HG03139 (cell line): ENCODE measurements around the gene PCDHB6.
"Not testable (repeated sequence)": the region's sequence is repeated elsewhere in the genome, so short reads cannot be mapped to it uniquely, and the experiment has no call there.

Experiments used
- ATAC-seq: cut with Tn5 transposase; IDR thresholded peaks from one replicate; pipeline ENCODE4 v1.9.1; 2021; ENCODE audit not compliant: unreplicated experiment

Gene PCDHB6

DNA sequence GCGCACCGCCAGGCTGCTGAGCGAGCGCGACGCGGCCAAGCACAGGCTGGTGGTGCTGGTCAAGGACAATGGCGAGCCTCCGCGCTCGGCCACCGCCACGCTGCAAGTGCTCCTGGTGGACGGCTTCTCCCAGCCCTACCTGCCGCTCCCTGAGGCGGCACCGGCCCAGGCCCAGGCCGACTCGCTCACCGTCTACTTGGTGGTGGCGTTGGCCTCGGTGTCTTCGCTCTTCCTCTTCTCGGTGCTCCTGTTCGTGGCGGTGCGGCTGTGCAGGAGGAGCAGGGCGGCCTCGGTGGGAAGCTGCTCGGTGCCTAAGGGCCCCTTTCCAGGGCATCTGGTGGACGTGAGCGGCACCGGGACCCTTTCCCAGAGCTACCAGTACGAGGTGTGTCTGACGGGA is 51.8 kb downstream of the PCDHB6 start:
- not testable (repeated sequence) for ATAC-seq
